Omental fat pad (tissue), 4 donors: ENCODE results near the gene C1QTNF8. TPM values are rescaled to one million over a fixed set of nuclear protein-coding genes. Genes with fewer than 3 reads are reported as not detected.

Source experiments
- ATAC-seq: fragments of 150-250 bp; one replicate; pipeline ENCODE4 v1.9.1; 2016; ENCODE audit warnings: mild to moderate bottlenecking, moderate library complexity; ENCODE audit not compliant: low FRiP score
- DNase-seq: peaks from one replicate; pipeline ENCODE4 v3.0.0-alpha.2; 2019; ENCODE audit warnings: low spot score
- CTCF ChIP-seq, 3 donors: fragments of 450-650 bp; IDR thresholded peaks; one replicate each; pipeline ENCODE4 v1.5.1; 2016 to 2017; ENCODE audit warnings: antibody characterized with exemption in 3 of 3, mild to moderate bottlenecking in 3 of 3, moderate library complexity in 2 of 3
- total RNA-seq, 4 donors: library from RNA; depleted of rRNA; stranded (reverse); fragments of >200 nt; gene quantifications; one replicate each; pipeline ENCODE4 v1.1.0, GENCODE V29; 2016

C1QTNF8 gene
- total RNA-seq, 4 donors from 2014 or later = not detected

DNA sequence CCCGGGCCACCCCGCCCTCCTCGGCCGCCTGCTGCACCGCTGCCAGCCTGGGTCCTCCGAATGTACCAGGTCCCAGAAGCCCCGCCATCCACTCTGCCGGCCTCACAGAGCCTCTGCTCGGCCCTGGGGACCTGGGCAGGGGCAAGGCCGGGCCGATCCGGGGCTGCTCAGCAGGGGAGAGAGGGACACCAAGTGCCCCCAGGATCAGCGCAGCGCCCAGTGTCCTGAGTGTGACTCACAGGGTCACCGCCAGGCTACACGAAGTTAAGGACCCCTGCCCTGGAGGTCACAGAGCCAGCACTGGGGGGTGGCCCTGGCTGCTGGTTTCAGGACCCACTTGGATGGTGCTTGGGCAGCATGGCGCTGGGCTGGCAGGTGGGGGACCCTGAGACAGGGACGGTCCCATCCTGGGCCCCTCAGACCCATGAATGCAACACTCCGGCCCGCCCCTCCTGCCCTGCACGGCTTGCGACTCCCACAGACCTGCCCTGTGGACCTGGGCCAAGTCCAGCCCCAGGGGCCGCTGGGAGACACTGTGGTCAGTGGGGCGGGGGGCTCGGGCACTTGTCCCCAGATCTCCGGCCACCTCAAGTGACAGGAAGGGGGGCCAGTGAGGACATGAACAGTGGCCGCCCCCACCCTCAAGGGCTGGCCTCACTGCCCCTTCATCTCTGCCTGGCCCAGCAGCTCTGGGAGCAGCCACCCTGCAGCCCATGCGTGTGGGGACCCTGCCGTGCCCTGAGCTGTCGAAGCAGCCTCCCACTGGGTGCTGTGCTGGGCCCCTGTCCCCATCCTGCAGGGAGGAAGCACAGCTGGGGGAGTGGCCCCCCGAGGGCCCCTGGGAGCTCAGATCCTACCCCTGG, 46.7 kb downstream of the C1QTNF8 start:
- TF ChIP-seq CTCF (IDR thresholded peaks at IDR 0.05) = no peak
- DNase-seq (no peak), ATAC-seq (no peak)

- TF ChIP-seq CTCF (IDR thresholded peaks at IDR 0.05) = no peak
- ATAC-seq = no peak
- DNase-seq = no peak
Measured at GRCh38 chr16:1048442-1049112, 47.5 kb downstream of the C1QTNF8 start.

- DNase-seq = no peak
- no peak for ATAC-seq
- TF ChIP-seq CTCF (IDR thresholded peaks at IDR 0.05) = no peak
Measured at GRCh38 chr16:1047801-1048200, 48.2 kb downstream of the C1QTNF8 start.

GRCh38 chr16:1047123-1047522, 48.9 kb downstream of the C1QTNF8 start:
- DNase-seq (no peak), ATAC-seq (no peak)

GRCh38 chr16:1045993-1046911, 49.8 kb downstream of the C1QTNF8 start:
- ATAC-seq (no peak), DNase-seq (no peak)
- no peak for TF ChIP-seq CTCF (IDR thresholded peaks at IDR 0.05)

More at GRCh38 chr16:1047123-1047522, 48.9 kb downstream of the C1QTNF8 start:
- TF ChIP-seq CTCF (IDR thresholded peaks at IDR 0.05) = no peak

DNA sequence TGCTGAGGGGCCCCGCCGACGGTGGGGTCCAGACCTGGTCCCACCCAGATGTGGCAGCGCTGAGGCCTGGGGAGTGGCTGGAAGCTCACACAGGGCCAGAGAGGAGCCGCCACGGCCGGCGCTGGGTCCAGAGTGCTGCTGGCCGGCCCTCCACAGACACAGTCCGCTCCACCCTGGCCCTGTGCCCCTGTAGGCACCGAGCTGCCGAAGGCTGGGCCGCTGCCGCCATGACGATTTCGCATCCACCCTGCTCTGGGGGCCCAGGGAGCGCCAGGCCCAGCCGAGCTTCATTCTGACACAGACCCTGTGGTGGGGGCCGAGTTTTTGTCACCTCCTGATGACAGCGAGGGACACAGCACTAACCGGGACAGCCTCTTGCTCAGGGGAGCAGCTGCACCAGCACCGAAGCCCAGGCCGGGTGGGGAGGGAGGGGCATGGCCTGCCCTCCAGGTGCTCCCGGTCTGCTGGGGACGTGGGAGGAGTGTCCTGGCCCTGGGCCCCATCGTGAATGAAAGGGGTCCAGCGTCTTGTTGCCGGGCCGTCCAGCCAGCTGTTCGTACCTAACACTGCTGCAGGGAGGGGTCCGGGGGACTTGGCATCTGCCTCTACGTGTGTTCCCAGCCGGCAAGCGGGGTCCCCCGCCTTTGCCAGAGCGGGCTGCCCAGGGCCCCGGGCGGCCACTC, 50.6 kb downstream of the C1QTNF8 start:
- no peak for DNase-seq
- no peak for ATAC-seq
- TF ChIP-seq CTCF (IDR thresholded peaks at IDR 0.05) = no peak
